Activated gamma-delta T cell (primary cell): Measurements from ENCODE around the gene GPR15.

ENCODE experiments used
- DNase-seq: peaks from one replicate; lab custom pipeline; 2025; lab: John Stamatoyannopoulos, UW
- total RNA-seq, 2 donors: gene quantifications; one replicate each; lab custom pipeline; 2026; lab: John Stamatoyannopoulos, UW

GPR15 gene
- 72.6 to 334 reads per million in 2 donors for total RNA-seq

DNA sequence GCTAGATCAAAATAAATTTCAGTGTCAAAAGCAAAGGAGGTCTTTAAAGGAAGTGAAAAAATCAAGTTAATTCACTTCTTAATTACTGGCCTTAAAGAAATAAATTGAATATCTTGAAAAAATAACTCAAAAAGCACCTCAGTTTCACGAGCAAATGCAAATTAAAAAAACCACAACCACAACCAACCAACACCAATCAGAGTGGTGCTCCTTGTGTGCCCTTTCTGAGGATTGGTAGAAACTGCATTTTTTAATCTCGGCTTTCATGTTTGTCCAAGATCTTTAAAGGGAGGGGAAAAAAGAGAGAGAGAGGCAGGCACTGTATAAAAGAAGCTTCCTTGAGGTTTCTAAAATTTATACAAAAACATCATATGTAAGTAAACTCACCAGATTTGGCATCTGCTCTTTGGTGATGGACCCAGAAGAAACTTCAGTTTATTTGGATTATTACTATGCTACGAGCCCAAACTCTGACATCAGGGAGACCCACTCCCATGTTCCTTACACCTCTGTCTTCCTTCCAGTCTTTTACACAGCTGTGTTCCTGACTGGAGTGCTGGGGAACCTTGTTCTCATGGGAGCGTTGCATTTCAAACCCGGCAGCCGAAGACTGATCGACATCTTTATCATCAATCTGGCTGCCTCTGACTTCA lies at the start of gene GPR15:
Gene GPR15, plus strand, starts transcription at position 357 of the 653 bp plus-strand sequence. Its CDS starts 56 bp downstream, at position 413.
- no peak for DNase-seq

DNA sequence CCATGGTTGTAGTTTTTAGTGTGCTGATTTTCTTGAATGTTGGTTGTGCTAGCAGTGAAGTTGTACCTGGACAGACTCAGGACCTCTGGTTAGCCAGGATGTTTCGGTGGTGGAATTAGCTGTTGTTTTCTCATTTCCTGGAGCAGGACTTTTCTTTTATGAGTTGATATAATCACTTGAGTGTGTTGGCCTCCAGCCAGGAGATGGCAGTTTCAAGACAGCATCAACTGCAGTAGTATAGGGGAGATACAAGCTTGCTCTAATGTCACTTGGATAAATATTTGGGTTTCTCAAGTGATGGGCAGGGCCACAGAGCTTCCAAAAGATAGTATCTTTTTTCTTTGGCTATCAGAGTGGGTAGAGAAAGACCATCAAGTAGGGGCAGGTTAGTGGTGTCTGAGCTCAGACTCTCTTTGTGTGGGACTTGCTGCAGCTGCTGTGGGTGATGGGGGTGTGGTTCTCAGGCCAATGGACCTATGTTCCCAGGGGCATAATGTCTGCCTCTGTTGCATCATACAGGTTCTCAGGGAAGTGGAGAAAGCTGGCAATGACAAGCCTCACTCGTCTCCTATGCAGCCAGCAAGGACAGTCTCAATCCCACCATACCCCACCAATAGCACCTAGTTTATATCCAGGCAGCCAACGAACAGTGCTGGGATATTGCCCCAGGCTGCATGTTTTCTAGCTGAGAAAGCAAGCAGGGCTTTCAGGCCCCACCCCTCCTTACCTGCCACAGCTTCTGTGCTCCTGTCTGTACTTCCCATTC lies 48.9 kb upstream of the GPR15 start:
- no peak for DNase-seq

DNA sequence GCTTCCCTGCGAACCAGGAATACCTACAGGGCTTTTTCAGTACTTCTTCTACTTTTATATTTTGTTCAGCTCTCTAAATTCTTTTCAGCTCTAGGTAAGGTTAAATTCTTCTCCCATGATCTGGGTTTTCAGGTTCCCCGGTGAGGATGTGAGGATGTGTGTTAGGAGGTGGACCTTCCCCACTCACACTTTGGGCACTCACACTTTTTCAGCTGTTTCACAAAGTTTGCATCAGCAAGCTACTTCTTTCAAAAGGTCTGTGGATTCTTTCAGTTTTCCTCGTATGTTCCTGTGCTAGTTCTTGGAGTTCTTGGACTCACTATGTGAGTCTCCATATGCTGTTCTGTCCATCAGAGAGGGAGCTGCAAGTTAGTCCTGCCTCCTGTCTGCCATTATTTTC lies 48.2 kb upstream of the GPR15 start:
- no peak for DNase-seq

DNA sequence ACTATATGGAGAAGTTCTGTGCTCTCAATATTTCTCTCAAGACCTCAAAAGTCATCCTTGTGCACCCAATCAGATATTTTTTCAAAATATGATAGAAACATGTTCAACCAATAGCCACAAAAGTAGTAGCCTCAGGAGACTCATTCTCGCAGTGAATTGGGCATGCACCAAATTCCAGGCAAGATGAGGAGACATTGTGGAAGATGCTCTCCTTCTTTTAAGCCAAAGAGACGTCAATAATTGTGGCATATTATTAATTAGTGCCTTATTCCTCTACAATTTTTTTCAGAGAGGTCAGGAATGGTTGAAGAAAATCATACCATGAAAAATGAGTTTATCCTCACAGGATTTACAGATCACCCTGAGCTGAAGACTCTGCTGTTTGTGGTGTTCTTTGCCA lies 34.4 kb upstream of the GPR15 start, which contains the start of gene OR5K2:
Gene OR5K2, plus strand, starts transcription at position 301 of the 400 bp plus-strand sequence. Its CDS starts 0 bp downstream, at position 301.
- no peak for DNase-seq

DNA sequence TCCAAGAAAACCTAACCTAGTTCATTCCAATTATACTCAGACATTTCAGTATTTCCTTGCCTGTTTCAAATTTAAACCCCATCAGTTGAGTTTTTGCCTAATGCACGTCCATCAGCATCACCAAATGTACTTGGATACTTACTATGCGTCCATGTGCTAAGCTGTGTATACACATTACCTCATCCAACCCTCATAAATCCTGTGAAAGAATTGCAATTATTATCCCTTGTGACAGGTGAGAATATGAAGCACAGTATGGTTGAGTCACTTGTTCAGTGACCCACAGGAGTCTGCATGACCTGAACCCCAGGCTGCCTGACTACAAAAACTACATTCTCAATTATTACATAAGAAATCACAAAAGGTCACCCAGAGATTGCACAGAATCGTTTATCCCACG lies 31.8 kb upstream of the GPR15 start:
- no peak for DNase-seq

DNA sequence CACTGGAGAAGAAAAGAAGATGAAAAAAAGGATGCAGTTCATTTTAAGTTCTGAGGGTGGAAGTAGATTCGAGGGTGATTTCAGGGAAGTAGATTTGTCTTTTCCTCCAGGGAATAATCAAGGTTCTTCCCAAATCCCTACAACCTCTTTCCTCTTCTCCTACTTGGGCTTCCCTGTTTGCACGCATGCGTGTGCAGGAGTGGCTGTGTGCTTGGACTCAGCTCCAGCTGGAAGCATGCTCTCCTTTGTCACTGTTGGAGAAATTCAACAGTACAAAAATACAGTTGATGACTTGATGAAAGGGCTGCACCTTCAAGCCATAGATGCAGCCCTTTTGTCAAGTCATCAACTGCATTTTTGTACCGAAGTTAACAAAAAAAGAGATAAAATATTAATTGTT lies 30.5 kb upstream of the GPR15 start:
- DNase-seq = no peak

DNA sequence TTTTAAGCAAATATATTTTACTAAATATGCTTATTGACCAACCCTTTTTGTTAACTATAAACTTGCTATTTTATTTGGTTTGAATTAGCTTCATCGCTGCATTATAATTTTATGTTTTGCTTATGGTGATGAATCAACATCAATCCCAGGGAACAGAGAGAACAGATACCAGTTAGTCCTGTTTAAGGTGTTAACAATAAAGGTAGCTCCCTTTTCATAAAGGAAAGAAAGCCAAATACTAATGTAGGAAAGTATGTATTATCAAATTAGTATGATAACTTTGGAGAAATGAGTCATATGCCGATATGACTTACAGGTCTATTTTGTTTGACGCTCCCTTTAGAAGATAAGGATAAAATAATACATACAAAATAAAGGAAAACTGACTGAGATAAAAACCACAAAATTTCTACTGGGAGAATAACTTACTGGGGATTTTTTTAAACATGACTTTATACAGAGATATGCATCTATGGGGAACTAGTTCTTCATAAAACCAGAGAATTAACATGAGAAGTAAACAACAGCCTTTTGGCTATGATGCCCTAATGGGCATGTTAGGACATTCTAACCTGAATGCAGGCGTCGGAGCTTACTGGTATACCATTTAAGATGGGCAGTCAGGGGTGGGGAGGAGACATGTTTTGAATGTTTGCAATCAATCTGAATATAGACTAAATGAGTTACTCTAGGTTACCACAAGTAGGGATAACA lies 29.8 kb upstream of the GPR15 start:
- no peak for DNase-seq

DNA sequence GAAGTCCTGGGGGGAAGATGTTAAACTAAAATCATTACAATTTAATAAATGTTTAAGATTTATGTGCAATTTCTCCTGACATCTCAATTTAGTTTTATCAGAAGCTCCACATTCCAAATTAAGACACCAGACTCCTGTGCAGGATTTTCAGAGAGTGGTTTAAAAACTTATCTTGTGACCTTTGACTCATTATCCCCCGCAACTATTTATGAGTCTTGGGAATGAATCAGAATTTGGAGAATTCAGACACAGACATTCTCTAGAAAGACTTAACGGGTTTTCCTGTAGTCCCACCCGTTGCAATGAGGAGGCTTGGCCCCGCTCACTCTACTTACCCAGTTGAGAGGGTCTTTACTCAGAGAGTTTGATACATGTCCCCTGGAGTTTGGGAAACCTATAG lies 27.2 kb upstream of the GPR15 start:
- DNase-seq = no peak

DNA sequence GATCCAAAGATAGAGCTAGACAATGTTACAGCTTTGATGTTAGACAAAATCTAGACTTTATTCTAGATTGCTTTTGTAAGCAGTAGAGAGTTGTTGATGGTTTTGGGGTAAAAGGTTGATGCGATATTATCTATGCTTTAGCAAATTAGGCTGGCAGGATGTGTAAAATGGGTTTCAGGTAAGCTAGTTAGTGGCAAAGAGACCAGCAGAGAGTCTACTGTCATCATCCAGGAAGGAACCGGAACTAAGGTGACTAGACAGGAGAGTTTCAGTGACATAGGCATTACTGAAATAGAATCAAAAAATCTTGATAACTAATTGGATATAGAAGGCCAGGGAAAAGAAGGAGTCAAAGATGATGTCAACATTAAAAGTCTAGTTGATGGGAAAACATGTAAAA lies 23.2 kb upstream of the GPR15 start:
- DNase-seq = no peak

DNA sequence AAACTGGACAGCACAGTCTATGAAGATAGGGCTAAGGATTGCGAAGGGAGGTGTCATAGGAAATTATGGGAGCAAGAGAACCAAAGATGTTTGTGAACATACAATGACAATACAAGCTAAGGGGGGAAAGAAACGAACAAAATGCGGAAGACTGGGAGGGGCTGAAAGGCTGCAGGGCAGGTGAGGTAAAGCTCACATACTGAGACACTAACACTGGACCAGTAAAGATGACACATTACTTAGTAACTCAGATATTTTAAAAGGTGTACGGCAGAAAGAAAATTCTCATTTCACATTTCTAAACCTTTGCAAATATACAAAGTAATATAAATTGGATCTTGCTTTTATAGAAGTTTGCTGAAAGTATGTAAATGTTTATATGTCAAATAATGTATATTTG lies 19.2 kb upstream of the GPR15 start:
- no peak for DNase-seq

DNA sequence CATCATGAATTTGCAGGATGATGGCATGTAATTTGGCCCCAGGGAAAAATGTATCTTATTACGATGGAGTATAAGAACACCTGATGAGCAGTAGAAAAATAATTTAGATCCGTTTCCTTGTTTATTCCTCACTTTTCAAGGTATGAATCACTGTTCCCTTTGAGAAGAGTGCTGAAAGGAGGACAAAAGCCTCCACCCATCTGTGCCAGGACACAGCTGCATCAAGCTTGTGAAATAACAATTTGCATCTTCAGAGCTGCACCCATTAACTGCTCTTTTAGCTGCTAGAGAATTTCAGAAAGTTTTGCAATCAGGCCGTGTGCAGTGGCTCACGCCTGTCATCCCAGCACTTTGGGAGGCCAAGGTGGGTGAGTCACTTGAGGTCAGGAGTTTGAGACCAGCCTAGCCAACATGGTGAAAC lies 18.7 kb upstream of the GPR15 start:
- DNase-seq = no peak

DNA sequence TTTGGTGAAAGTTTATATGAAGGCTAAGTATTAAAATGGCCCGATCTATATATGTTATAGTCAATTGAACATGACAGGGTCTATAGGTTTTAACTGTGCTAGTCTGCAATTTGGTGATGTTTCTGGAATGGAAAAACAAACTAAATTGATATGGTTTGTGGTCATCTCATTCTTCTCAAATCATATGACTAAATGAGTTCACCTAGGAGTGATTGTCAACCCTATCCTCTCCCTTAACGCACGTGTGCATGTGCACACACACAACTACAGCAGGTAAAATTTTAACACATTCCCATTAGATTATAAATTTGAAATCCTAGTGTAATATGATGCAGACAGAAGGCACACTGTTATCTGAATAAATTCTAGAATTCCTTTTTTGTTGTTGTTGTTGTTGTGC lies 18.0 kb upstream of the GPR15 start:
- DNase-seq = no peak

DNA sequence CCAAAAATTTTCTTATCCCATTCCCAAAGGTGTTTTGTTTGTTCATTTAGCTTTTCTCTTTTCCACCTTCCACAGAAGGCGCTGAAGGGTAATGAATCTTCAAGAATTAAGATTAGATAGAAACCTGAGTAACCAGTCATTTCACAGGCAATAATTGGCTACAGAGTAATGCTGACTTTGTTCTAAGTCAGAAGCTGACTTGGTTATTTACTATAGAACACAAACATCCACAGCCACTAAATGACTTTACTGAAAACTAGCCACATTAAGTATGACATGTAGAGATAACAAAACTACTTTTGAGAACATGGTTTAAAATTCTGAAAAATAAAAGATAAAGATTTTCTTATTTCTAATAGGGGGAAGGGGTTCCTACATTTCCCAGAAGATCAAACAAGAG lies 16.8 kb upstream of the GPR15 start:
- no peak for DNase-seq

DNA sequence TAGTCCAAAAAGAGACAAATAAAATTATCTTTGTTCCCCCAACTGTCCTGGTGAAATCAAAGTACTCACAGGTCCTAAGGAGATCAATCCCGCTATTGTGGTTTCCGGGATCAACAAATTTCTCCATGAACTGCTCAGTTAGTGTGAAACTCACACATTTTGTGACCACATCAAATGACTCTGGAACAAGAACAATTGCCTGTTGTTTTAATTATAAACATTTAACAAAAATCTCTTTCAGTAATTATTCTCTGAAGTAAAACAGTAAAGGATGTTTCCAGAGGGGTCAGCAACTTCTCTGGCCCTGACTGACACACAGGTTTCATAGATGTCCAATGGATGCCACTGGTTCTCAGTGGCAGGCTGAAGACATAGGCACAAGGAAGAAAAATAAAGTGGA lies 13.0 kb upstream of the GPR15 start:
- DNase-seq = no peak

DNA sequence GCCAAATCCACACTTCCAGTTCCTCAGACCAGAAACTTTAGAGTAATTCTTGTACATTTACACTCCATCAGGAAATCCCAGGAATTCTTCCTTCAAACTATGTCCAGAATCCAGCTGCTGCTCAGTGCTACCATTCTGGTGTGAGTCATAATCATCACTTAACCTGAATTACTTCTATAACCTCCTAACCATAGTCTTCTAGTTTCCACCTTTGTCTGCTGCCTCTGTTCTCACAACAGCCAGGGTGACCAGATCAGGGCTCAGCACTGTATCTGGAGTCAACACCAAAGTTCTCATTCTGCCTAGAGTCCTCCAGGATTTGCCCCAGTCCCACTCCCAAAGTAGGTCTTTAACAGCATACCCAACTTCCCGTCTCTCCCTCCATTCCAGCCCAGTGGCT lies 12.4 kb upstream of the GPR15 start:
- DNase-seq = no peak

DNA sequence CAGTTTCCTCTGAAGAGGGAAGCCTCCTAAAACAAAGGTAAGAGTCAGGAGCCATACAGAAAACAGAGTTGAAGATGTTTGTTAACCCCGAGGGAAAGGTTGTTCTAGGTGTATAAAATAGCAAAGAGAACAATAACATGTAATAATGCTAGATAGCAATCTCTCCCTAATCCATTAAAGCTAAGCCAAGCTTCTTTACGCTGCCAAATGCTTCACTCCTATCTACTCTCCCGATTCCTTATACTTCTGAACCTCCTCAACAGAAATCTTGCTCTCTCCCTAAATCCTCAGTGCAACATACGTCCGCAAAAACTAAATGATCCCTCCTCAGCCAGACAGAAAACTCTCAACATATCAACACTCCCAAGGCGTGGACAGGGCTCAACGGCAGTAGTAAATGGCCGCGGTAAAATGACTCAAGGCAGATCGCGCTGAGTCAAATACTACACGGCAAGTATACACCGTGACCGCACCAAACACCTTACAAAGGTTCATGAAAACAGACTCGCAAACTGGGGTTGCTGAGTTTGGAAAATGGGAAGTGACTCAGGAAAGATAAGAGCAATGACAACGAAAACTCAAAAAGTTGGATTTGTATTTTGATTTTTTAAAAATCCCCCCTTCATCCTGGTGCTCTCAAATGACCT lies 9.8 kb upstream of the GPR15 start:
- DNase-seq = no peak

DNA sequence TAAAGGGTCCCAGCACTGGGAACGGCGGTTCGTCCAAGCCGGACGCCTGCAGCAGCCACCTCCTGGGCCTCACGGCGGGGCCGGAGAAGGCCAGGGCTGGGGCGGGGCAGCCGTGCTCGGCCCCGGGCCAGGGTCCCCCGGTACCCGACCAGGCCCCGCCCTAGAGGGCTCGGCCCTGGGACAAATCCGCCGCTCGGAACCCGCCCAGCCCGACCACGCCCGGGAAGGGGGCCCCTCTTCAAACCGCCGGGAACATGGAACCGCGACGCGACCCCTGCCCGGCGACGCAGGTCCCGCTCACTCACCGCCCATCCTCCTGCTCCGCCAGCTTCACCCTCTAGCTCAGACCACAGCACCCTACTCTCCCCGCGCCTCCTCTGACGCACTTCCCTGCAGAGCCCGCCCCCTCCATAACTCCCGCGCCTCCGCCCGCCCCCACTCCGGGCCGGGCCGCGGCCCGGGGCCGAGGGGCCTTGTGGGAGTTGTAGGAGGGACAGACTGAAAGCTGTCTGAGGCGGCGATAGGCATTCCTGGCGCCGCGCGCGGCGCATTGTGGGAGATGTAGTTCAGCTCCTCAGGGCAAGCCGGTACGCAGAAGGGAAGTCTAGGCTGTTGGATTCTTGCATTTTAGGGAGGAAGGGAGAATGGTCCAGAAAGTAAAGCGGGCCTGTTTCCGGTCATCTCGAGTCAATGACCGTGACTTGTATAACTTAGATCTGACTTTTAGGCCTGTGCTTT lies 9.1 kb upstream of the GPR15 start, which contains the start of gene CLDND1:
Gene CLDND1, minus strand, starts transcription at position 359 of the 738 bp plus-strand sequence. CDS start 1,478 bp downstream, outside the sequence.
- DNase-seq = peak; percentile 93

DNA sequence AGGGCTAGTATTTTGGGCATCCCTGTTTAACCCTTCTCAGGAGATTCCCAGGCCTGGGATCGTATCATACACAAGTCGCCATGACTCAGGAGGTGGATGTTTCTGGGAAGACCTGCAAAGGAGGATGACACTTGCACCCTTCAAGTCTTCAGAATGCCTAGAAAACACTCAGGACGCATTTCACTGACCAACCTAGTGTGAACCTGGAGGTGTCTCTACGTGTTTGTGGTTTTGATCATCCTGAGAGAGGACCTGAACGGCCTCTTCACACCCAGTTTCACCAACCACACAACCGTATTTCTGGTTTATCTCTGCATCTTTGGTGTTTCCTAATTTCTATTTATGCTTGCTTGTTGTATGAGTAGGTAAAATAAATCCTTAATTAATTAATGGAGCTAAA lies 6.3 kb upstream of the GPR15 start:
- no peak for DNase-seq

DNA sequence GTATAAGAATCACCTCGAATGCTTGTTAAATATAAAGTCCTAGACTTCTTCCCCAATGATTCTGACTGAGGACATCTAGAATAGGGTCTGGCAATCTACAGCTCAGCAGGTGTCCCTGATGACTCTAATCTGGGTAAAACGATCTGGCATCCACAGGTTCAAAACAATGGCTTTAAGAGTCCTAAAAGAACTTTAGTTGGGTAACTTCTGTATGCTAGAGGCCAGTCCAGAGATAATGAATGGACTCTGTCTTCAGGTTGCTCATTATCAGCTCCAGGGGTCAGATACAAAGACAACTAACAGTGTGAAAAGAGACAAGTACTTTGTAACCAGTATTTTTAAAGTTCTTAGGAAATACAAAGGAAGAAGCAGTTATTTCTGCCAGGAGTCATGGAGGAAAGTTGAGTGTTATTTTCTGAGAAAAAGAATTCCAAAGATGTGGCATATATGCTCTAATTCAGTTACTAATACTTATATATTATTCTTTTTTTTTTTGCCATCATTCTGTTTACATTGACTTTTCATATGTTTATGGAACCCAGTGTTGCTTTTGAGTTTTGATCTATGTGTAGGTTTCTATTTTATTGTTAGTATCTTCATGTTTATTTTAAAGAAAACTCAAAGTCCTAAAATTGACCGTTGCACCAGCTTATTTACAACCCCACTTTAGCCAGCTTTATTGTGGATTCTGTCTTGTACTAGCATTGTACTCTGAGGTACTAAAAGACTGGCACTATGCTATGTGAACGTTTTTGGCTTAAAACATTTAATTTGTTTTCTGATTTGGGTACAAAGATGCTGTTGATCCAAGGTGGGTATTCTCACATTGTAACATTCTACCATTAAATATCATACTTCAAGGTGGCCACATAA lies 3.1 kb upstream of the GPR15 start:
- no peak for DNase-seq

DNA sequence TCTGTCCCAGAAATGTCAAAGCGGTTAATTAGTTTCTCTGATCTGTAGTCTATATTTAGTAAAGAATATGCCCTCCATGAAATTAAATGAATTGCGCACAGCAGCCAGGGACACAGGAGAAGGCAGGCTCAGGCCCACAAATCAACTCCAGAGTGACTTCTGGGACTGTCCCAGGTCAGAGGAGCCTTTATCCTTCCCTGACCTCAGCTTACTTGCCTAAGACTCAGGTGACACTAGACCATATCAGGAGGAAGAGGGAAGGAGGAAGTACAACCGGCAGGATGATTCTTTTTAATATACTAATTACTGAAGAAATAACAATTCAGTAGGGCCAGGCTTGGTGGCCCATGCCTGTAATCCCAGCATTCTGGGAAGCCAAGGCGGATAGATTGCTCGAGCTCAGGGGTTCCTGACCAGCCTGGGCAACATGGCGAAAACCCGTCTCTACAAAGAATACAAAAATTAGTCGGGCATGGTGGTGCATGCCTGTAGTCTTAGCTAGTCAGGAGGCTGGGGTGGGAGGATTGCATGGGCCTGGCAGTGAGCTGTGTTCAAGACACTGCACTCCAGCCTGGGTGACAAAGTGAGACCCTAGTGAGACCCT lies 1.8 kb upstream of the GPR15 start:
- no peak for DNase-seq
